Right renal cortex interstitium (tissue), 3 donors: Measurements from ENCODE around the gene NMNAT3. TPM values are rescaled to one million over a fixed set of nuclear protein-coding genes. Genes with fewer than 3 reads are reported as not detected.
"Not testable (repeated sequence)": the region's sequence is repeated elsewhere in the genome, so short reads cannot be mapped to it uniquely, and the experiment has no call there.

Experiments used
- DNase-seq, 3 donors: peaks; one replicate each; pipeline ENCODE4 v3.0.0-alpha.2; 2013; ENCODE audit warnings: low read depth in 3 of 3, low spot score in 2 of 3
- polyA plus RNA-seq, 3 donors: library from polyadenylated mRNA; unstranded; fragments of 120-200 nt; gene quantifications; one replicate each; pipeline ENCODE4 v1.2.1, GENCODE V29; 2013; ENCODE audit not compliant: insufficient read length in 3 of 3

Gene NMNAT3
- polyA plus RNA-seq, 3 donors: 9.7 to 10.6 (median 9.9) TPM

DNA sequence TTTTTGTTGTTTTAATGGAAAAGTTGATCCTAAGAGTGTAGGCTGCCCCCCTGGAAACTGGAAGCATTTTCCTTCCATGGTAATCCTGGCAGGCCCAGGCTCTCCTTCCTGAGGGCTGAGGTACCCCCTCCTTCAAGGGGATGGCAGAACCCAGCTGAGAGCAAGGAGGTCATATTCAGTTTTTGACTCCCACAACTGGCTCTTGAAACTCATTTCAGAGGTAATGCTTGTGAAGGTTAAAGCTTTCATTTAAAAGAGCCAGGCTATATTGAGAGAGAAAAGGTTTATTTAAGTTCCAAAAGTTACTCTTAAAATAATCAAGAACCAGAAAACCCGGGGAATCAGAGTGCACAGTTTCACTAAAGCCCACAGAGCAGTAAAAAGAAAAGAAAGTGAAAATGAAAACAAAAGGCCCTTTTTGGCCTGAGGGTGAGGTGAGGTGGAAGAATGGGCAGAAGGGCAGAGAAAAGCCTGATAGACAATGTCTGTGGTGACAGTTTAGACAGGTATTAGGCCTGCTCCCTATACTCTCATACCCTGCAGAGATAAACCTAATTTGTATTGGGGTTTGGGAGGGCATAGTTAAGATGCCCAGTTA, 91.3 kb downstream of the NMNAT3 start:
- no peak for DNase-seq

DNA sequence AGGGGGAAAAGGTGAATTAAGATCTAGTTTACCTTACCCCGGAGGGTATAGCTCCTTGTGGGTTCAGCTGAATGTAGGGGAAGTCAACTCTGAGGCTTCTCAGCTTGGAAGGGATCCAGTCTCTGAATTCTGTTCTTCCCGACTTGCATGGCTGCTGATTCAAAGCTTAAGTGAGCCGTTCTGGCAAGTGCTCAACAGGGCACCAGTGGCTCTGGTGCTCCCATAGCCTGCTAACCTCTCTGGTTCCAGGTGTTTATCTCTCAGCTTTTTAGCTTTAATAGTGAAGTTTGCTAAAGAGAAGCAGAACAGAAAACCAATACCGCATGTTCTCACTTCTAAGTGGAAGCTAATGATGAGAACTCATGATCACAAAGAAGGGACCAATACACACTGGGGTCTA, 92.0 kb downstream of the NMNAT3 start:
- no peak for DNase-seq

DNA sequence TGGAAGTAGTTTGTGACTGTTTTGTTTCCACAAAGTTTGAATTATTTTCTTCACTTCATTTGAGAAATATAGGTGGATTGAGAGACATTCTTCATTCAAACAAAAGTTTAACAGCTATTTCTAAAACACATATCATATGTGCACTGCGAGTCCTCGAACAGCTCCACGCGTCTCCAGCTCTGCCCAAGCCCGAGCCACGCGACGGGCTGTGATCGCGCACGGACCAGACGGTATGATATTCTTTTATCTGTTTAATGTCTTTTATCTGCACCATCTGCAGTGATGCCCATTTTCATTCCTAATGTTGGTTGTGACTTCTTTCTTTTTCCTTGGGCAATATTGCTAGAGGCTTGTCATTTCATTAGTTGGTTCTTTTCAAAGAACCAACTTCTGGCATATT, 94.1 kb downstream of the NMNAT3 start:
- not testable (repeated sequence) for DNase-seq

DNA sequence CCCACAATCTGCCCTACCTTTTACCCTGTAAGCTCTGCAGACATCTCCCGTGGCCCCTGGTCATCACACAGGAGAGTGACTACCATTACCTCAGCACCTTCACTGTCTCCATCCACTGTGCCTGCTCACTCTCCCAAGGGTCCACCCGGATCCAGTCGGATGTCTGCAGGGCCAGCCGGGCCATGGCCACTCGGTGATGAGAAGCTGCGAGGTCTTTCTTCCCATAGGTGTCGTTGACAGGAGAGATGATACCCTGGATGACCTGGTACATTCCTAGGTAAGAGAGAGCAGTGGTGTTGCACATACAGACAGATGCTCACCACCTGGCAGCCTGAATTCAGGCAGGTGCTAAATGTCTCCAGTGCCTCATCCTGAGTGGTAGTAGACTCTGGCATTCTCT, 99.0 kb downstream of the NMNAT3 start:
- no peak for DNase-seq

DNA sequence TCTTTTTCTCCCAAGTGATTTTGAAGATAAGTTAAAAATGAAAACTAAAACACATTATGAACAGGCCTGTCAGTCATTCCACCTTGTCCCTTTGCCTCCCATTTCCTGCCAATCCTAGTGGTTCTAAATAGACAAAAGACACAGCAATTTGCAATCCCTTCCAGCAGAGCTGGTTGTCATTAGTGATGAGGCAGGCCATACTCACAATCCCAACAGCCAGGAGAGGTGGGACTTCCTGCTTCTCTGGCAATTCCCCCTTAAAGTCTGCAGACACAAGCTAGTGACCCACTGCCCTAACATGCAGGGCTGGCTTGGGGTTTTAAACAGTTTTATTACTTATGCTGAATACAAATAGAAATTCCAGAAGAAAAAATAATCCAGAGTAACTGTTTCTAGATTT, 99.9 kb downstream of the NMNAT3 start:
- DNase-seq: no peak

DNA sequence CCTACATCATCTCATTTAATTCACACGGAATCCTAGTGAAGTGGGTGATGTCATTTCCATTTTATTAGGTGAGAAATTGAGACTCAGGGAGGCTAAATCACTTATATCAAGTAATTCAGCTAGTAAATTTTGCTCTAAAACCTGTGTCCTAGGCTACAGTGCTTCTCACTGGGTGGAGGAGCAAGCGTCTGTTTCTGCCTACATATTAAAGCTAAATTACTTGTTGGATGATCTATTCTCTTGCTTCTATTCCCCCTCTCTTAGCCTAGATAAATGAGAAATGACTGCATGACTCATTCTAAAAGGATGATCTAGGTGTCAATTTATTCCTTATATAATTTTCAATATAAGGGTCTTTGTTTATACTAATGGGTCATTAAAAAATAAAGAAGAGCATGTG, 100.4 kb downstream of the NMNAT3 start:
- no peak for DNase-seq

DNA sequence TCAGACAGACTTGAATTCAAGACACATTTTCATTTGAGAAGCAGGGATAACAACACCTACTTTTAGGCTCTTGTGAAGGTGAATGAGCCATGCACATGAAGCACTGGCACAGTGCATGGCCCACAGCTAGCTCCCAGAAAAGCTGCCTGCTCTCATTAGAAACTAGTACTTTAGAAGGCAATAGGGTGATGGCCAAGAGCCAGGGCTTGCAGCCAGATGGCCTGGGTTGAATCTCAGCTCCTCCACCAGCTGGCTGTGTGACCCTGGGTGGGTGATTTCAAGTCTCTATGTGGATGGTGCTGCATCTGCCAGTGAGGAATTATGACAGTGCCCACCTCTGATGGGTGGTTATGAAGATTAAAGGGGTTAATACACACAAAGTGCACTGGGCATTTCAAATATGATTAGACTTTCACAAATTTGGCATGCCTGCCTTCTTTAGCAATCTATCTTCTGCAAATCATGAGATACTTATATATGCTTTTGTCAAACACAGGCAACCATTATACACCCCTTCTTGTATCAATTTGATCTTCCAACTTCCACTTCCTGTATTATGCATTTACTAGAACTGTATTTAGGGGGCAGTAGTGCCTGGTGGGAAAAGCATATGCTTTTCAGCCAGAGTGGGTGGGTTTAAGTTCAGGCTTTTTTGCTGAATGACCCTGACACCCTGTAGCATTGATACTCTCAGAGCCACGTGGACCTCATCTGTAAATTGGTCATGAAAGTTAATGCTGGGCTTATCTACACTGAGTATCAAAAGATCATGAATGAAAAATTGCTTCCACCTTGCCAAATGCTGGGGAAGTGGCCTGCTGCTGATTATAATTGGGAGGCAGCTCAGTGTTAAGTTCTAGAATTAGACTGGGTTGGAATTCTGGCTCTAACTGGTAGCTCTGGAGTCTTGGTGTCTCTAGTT, 103.5 kb downstream of the NMNAT3 start:
- no peak for DNase-seq

DNA sequence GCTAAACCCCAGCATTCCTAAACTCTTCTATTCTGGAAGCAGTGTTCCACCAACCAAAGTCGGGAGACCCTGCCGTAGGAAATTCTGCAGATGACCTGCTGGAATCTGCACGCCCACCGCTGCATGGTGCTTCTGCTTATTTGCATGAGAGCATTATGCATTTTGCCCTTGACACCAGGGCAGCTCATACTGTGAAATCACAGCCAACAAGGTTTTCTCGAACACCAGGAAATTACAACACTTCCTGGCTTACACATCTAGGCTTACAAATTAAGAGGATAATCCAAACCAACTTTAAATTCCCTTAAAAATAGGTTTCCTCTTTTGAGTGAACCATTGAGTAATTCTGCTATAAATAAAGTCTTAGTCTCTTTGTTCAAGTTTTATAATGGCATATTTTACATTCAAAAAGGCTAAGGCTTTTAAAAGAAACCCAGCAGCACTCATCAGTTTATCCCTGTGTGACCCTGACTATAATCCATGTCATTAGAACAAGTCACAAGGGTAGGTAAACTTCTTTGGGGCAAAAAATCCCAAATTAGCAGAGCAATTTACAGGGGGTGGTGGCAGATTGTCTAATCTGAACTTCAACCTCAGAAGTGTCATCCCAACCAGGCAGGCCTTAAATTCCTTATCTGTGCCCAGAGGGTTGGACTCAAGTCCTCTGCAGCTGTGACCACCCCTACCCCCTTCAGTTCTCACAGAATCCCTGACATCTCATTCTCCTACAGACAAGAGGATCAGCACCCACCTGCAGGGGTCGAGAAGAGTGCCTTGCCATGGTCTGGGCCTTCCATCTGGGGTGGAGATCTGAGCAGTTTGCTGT, 104.7 kb downstream of the NMNAT3 start:
- no peak for DNase-seq

DNA sequence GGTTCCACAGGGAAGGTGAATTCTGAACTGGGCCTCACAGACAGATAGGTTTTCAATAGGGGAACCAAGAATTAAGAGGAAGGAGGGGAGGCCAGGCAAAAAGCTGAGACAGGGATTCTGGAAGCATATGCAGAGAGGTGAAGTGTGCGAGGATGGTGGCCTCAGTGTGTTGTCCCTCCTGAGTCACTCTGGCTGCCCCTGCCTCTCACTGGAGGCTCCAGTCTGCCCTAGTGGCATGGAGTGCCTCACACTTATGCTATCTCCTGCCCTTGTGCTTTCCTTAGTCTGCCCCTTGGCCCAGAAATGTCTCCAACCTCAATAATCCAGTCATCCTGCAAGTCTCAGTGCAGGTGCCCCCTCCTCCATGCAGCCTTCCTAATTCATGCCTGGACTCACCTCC, 106.1 kb downstream of the NMNAT3 start:
- DNase-seq: no peak

DNA sequence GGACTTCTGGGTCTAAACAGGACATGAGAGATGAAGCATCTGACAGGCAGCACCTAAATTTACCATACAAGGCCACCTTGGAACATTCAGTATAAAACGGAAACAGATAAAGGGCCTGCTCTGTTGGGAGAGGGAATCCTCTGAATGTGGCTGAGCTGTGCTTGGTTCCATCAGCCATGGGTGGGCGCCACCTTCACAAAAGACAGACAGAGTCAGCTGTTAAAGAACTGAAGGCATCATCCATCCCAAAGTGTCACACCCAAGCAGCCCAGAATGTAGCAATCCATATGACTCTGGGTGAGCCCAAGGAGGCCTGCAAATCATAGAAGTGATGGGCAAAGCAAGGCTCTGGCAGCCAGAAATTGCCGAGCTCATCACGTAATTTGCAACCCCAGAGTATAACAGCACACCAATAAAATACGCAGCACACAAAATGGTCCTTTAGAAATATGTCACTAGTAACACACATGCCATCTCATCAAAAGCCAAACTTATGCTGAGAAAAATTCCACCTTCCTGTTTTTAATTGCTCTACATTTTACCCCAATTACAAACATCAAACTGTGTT, 113.4 kb downstream of the NMNAT3 start:
- DNase-seq: no peak

DNA sequence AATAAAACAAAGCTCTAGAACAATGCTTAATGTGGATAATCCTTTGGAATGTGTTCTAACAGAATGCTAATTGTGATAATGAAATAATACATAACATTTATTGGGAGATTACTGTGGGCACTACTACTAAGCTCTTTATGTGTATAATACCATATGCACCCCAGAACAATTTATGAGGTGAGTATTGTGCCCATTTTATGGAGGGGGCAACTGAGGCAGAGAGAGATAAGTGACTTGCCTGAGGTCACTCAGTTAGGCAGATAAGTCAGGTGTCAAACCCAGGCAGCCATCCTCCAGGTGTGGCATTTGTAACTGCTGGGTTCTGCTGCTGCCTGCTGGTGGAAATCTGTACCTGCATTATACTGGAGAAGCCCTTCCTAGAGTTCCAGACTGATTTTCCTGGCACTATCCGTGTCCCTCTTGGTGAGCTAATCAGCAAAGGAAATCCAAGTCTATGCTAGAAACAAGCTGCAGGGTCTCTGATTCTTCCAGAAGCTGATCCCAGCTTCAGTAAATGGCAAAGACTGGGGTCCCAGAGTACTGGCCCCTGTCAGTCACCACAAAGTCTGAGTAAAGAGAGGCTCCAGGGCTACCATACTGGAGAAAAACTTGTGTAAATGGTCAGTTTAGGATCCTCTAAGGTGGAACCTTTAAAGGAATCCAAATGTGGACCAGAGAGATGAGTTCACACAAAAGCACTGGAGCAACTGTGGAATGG, 115.7 kb downstream of the NMNAT3 start:
- DNase-seq: no peak

DNA sequence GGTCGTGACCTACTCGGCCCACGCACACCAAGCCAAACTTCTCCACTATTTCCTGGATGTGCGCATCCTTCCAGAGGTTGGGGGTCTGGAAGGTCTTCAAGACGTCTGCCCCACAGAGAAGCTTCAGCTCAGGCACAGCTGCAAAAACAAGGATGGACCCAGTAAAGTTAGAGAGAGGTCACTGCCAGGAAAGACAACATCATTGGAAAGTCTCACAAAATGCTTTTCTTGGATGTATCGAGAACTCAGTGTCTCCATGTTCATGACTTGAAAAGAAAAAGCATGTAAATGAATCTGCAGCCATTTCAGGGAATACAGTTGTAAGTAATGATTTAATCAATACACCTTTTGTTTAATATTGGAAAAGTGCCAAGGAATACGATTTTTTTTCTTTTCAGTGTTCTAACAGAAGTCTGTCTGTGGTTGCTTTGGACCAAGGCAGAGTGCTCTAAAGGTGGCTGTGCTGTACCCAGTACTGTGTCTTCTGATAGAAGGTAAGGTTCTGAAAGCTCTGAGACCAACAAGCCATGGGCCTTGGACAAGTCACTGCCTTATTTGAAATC, 116.4 kb downstream of the NMNAT3 start:
- DNase-seq: no peak

DNA sequence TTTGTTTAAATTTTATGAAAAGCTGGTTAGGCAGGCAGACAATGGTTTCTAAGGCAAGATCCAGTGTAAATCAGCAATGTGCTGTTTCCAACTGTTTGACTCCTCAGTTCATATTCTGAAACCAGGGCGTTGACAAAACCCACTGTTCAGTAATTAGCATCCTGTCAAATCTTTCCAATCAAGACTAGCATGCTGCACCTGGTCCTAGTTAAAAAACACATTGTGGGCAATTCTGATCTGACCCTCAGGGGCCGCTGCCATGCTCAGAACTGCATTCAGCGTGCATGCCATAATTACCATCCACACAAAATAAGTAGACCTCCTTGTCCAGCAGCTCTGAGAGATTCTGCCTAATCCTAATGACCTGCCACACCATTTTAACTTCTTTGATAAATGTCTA, 117.4 kb downstream of the NMNAT3 start:
- no peak for DNase-seq

DNA sequence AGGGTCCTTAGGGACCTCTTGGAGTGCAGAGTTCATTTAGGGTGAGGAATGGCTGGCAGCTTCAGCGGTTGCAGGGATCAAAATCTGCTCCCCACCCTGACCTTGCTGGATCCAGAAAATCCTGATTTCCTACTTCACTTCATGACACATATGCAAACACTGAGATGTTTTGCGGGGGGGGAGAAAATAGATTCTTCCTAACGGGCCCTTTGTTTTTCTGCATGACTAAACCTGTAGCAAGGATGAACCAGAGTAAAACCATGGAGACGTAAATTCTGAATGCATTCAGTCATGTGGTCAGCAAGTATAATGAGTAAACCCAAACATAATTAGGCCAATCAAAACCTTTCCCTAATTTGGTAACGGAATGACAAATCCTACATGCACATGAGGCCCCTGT, 118.2 kb downstream of the NMNAT3 start:
- DNase-seq: no peak

DNA sequence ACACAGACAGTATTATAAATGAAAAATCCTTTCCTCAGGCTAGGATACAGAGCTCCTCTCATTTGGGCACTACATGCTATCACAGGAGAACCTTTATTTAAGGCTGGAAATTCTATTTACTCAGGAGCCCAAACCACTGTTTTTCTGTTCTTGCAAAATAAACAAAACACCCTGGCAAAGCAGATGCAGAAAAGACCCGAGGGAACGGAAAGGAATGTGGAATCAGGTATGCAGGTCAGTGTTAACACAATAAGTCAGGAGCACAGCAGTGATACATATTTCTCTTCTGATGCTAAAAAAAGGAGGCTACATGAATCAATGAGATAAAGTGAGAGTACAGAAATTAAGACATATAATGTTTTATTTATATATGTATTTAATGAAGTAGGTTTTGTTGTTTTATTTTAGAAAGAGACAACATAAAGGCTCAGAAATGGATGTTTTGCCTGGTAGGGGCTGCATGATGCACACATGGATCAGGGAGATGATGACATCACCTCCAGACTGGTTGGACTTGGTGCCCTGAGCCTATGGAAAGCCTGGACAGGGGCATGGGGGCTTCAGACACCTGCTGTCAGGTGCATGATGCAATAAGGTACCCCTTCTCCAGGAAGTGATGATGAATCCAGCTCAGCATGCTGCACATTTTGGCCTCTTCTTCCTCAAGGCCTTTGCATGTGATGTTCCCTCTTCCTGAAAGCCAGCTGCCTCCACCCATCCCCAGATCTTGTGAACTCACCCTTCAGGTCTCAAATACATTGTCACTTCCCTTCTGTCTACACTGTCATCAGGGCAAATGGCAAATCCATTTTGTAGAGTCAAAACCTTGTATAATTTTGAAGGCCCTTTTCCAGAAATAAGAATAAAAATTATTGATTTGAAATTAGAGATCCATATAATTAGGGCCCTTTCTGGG, 119.2 kb downstream of the NMNAT3 start:
- DNase-seq: no peak

DNA sequence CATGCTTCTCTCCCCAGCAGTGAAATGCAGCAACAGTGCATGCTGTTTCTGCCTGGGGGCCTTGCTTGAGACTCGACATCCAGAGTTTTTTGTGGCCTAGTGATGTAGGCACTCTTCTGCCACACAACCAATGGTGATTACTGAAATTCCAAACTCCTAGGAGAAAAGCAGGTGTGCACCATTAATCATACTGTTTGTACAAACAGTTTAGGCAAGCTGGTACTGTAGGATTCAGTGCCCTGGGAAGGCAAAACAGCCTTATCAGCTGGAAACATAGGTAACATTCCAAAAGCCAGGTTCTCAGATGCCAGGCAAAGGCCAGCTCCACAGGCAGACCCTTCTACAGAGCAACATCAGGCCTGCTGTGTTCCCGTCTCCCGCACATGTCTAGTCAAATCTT, 120.7 kb downstream of the NMNAT3 start:
- no peak for DNase-seq

DNA sequence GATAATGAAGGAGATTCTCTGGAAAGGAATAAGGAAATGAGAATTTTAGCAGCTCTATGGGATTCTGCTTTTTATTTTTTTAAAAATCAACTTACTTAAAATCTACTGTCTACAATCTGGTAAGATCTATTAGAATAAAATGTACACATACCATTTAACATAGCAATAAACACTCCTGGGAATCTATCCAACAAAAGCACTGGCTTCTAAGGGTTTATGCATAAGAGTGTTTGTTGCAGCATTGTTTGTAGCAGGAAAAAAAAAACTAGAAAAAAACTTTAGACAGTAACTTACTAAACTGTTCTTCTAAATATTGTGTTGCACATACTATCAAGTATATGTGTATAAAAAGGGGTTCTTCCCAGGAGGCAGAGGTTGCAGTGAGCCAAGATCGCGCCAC, 122.5 kb downstream of the NMNAT3 start:
- DNase-seq: no peak

DNA sequence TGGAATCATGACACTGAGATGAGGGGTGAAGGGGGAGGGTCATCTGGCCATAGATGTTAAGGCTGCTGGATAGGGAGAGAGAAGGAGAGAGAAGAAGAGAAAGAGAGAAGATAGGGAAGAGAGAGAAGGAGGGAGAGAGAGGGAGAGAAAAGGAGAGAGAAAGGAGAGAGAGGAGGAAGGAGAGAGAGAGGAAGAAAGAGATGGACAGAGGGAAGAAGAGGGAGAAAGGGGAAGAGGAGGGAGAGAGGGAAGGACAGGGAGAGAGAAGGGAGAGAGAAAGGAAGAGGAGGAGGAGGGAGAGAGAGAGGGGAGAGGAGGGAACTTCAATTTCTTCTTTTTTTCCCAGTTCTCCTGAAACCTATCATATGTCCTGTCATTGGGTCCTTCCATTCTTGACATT, 123.1 kb downstream of the NMNAT3 start:
- DNase-seq: no peak
